ENCODE measurements around the gene DHRS12.

Gene DHRS12

DNA sequence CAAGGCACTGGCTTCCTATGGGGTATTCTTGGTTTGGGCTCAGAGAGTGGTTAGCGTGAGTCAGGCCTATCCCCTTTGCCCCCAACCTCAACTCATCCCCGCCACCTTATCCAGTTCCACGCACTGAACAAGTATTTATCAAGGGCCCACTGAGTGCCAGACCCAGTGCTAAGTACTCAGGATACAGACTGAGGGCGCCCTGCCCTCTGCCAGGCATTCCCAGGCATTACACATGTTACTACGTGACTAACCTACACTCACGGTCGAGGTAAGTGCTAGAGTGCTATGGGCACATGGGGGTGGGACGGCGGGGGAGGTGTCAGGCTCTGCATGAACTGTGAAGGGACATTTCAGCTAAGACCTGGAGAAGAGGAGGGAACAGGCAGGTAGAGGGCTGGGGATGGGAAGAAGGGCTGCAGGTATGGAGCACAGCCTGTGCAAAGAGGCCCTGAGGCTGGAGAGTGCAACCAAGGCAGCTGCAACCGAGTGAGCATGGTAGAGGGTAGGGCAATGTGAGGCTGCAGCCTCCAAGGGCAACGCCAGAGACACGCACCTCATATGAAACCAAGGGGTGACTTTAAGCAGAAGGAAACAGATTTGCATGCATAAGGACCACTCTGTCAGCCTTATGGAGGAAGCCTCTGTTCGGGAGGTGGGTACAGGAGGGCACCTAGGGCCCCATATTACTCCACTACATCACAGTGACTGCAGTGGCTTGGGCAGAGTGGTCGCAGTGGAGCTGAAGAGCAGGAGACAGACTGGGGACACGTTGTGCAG is 22.5 kb downstream of the DHRS12 start:
- DNase-seq (ENCODE audit: low spot score): peak; percentile 64

GRCh38 chr13:51780099-51780498 is 23.9 kb downstream of the DHRS12 start:
- no peak for DNase-seq (ENCODE audit: low spot score)

GRCh38 chr13:51778392-51778791 is 25.6 kb downstream of the DHRS12 start:
- DNase-seq (ENCODE audit: low spot score): no peak

- DNase-seq (ENCODE audit: low spot score): no peak
These were observed 26.0 kb downstream of the DHRS12 start for GRCh38 chr13:51777921-51778320.

GRCh38 chr13:51776179-51776578 is 27.8 kb downstream of the DHRS12 start:
- no peak for DNase-seq (ENCODE audit: low spot score)

GRCh38 chr13:51773515-51773914 is 30.4 kb downstream of the DHRS12 start:
- DNase-seq (ENCODE audit: low spot score): no peak

DNA sequence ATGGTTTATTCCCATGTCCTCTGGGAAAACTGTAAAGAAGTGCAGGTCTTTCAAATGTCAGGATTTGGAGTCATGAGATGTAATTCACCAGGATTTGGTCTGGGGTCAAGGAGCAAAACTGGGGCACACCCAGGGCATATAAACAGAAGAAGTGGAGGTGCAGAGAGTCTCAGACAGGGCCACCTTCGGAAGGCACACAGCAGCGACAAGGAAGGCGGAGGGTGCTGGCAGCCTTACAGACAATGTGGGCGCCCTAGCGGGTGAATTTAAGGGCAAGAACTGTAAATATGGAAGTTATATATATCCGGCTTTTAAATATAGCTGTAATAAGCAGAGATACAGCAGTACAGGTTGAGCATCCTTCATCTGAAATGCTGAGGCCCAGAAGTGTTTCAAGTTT is 31.2 kb downstream of the DHRS12 start:
- no peak for DNase-seq (ENCODE audit: low spot score)

- no peak for DNase-seq (ENCODE audit: low spot score)
These were observed 31.9 kb downstream of the DHRS12 start for GRCh38 chr13:51772105-51772455.

DNA sequence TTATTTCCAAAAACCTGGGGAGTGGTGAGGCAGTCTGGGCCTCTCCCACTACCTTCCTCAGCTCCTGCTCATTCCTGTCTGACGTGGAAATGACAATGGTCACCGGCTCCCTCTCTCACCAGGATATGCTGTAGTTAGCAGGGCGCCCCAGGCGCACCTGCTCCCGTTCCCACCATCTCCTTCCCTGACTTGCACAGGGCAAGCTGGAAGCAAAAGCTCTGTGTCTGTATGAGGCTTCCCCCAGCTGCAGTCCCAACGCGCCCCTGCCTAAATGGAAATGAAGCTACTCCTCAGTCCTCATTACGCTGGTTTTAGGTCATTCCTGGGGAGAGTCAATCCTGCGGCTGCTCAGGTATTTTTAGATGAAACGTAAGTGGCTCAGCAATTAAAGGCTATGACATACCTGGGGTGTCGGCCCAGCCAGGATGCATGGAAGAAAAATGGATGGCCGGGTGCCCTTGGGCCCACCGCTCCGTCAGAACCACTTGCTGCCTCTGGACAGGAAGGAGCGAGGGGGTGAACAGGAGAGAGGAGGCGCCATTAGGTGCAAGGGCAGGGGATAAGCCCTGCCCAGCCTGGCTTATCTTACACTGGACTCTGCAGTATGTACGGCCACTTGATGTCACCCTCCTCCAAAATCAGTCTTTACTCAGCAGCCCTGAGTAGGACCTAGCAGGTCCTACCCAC is 32.4 kb downstream of the DHRS12 start:
- no peak for DNase-seq (ENCODE audit: low spot score)

DNA sequence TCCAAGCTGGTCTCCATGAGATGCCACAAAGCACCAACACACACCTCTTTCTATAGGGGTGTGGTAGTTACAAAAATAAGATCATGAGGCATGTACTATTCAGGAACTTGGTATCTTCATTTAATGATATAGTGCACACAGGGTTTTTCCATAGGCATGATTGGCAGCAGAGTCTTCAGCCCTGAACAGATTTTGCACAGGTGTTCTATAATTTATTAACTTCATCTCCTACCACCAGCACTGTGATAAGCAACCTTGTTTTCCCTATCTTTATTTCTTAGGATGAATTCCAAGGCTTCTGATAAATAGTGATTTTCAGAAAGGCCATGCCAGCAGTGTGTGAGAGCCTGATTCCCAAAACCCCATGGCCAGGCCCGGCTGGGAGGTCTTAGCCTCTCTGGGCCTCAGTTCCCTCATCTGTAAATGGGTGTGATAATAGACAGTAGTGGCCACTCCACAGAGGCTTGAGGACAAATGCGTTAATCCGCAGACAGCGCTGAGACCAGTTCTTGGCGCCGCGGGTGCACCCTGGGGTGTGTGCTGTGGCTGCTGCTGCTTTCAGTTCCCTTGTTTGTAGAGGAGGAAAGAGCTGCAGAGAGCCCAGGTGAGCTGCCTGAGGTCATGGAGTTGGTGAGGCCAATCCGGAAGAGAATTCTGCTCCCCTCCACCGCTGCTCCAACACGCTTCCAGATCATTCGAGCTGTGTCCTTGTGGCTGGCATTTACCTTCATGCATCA is 33.1 kb downstream of the DHRS12 start:
- no peak for DNase-seq (ENCODE audit: low spot score)

- DNase-seq (ENCODE audit: low spot score): no peak
These were observed 33.8 kb downstream of the DHRS12 start for GRCh38 chr13:51770160-51770559.

- no peak for DNase-seq (ENCODE audit: low spot score)
These were observed 34.4 kb downstream of the DHRS12 start for GRCh38 chr13:51769455-51770127.

DNA sequence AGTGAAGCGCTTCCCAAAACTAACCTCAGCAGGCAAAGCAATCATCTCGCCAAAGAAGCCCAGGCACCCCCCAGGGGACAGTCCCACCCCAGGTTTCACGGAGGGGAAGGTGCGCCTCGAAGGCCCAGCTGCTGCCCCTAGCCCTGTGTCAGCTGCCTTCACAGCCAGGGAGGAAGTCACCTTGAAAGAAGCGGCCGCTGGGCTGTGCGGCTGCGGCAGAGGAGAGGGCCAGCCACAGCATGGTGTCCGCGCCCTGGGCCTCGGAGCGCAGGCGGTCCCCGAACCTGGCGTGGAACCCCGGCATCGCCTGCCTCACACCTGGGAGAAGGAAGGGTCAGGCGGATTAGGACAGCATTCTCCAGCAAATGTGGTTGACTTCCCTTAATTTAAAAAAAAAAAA is 35.0 kb downstream of the DHRS12 start:
- DNase-seq (ENCODE audit: low spot score): no peak

DNA sequence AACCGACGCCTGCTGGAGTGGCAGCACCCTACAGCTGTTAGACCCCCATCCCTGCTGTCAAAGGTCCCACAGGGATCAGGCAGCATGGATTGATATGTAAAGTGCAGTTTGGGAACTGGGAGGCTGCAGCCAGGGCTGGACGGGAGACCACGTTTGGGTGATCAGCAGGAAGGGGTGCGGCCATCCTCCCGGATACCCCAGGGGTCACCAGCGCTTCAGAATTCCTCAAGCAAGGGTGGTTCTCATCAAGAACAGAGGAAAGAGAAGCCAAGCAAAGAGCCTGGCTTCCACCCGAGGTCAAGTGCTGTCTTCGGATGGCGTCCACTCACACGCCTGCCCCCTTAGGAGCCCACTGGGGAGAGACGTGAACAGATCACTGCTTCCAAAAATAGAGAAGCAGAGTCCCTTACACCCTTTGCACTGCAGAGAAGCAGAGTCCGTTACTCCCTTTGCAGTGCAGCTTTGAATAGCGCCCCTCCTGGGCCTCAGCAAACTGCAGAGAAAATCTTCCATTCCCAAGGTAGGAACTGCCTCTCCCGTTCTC is 35.5 kb downstream of the DHRS12 start:
- DNase-seq (ENCODE audit: low spot score): peak; percentile 56

- DNase-seq (ENCODE audit: low spot score): peak; percentile 56
These were observed 36.9 kb downstream of the DHRS12 start for GRCh38 chr13:51767100-51767499.

- DNase-seq (ENCODE audit: low spot score): no peak
These were observed 38.8 kb downstream of the DHRS12 start for GRCh38 chr13:51765142-51765515.

DNA sequence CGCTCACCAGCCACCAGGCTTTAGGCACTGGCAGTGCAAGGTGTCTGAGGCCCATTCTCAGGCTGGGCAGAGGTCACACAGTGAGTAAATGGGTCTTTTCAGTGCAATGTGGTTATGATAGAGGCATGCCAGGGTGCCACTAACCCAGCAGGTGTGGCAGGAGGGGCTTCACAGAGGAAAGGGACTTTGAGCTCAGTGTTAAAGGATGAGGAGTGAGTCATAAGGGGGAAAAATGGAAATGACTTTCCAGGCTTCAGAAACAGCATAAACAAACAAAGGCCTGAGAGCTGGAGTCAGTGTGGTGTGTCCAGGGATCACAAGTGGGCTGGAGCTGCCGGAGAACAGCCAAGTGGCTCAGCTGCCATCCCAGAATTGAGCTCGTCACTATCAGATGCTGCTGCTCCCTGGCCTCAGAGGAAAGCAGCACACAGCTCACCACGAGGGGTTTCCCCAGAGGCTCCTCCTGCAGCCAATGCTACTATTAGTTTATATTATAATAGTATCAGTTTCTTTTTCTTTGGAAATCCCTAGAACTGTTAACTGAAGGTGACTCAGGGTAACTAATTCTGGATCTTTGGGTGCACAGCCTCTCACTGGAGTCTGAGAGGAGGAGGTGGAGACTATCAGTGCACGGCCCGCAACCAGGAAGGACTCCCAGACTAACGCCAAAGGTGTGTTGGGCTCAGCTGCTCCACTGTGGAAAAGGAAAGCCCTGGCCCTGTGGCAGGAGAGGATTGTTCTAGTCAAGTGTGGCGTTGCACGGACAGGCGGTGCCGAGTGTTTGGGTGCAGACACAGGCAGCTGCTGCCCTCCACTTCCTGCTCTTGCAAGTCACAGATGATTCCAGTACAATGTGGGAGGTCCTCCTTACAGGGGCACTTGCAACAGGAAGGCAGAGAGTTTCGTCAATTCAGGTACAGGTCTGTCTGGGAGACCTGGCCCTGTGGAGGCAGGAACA is 39.5 kb downstream of the DHRS12 start:
- DNase-seq (ENCODE audit: low spot score): no peak

GRCh38 chr13:51763486-51763885 is 40.5 kb downstream of the DHRS12 start:
- no peak for DNase-seq (ENCODE audit: low spot score)

DNA sequence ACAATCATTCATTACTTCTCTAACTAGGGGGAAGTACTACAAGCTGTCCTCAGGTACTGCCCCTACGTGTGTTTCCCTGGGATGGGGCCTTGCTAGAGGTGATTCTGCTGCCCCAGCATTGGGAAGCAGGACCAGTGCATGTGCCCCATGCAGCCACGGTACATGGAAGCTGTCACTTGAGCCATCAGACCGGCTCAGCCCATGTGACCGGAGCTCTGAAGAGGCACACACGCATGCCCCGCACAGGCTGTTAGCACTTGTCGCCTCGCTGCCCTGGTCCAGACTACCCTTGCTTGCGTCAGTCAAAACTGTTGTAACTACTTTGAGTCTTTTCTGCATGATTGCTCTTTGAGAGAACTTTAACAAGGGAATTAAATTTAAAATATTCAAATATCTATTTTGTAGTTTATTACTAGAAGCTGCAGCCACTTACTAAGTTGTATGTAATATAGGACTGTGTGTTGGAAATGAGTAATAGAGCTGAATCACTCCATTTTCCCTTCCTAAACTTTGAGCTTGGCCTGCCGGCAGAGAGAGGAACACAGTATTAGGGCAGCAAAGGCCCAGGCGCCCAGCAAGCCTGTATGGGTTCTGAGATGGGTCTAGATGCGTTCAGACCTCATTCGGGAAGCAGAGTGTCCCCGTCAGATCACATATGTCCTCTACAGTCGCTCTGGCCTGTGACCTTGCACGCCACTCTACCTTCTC is 42.2 kb downstream of the DHRS12 start:
- DNase-seq (ENCODE audit: low spot score): no peak

DNA sequence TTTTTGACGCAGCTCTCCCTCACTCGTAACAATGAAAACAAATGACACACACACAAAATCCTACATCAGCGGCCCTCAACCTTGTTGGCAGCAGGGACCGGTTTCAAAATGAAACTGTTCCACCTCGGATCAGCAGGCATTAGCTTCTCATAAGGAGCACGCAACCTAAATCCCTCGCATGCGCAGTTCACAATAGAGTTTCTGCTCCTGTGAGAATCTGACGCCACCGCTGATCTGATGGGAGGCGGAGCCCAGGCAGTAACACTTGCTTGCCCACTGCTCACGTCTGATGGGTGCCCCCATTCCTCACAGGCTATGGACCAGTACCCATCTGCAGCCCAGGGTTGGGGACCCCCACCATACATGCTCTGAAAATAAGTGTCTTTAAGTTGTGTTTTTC is 43.4 kb downstream of the DHRS12 start:
- no peak for DNase-seq (ENCODE audit: low spot score)
